Right lobe of liver (tissue), 6 donors: Measurements from ENCODE around the gene UHMK1. TPM values are rescaled to one million over a fixed set of nuclear protein-coding genes. Genes with fewer than 3 reads are reported as not detected.

Experiments used
- ATAC-seq, 4 donors: fragments of 200-7000 bp; cut with Tn5 transposase; one replicate each; pipeline ENCODE4 v1.9.1; 2020; ENCODE audit warnings: mild to moderate bottlenecking in 4 of 4, moderate library complexity in 4 of 4
- DNase-seq, 3 donors: peaks; one replicate each; pipeline ENCODE4 v3.0.0-alpha.2; 2020
- H3K27ac ChIP-seq, 3 donors: fragments of 200-600 bp; one replicate each; pipeline ENCODE4 v1.8.0; 2022
- H3K27me3 ChIP-seq, 2 donors: fragments of 200-600 bp; one replicate each; pipeline ENCODE4 v1.8.0; 2022
- H3K36me3 ChIP-seq, 4 donors: fragments of 200-600 bp; sonication (generic) in 1 of 4; one replicate each; pipeline versions ENCODE4 v1.5.1 to v1.8.0; 2017 to 2022; ENCODE audit warnings: control low read depth in 1 of 4
- H3K4me1 ChIP-seq, 4 donors: fragments of 200-600 bp; sonication (generic) in 1 of 4; one replicate each; pipeline versions ENCODE4 v1.5.1 to v1.8.0; 2017 to 2022; ENCODE audit warnings: control low read depth in 1 of 4
- H3K4me3 ChIP-seq, 3 donors: fragments of 200-600 bp; one replicate each; pipeline ENCODE4 v1.8.0; 2022
- H3K9me3 ChIP-seq, 4 donors: fragments of 200-600 bp; sonication (generic) in 1 of 4; one replicate each; pipeline versions ENCODE4 v1.5.1 to v1.8.0; 2017 to 2022; ENCODE audit warnings: control low read depth in 1 of 4
- POLR2A ChIP-seq: fragments of 450-650 bp; IDR thresholded peaks from one replicate; pipeline ENCODE4 v1.6.1; 2017; ENCODE audit warnings: antibody characterized with exemption, mild to moderate bottlenecking
- WGBS: methylation state at CpG from one replicate; pipeline ENCODE4 v1.1.6; 2018; ENCODE audit warnings: low coverage, low lambda C conversion rate; ENCODE audit not compliant: insufficient coverage; ENCODE audit errors: missing lambda C conversion rate; 5-methylcytosine and 5-hydroxymethylcytosine counted together
- intact Hi-C, 2 donors: fragments of 100-400 bp; cut with DNase I; formaldehyde crosslinking; loops; one replicate each; pipeline versions ENCODE4 v1.11.2 to v1.14.1; 2022
- total RNA-seq, 6 experiments: library from RNA; depleted of rRNA in 2 of 6; stranded (reverse); fragments of >200 nt in 2 of 6; fragmentation: NEBNext Ultra II Directional in 3 of 6; extraction: Animal tissue kit (Norgen Biotek cat#: 25700) in 3 of 6; gene quantifications; one replicate each; pipeline versions ENCODE4 v1.1.0 to v1.2.4, GENCODE V29; 2016 to 2023
- TF ChIP-seq, protein P1 (sequence below), 4 donors: fragments of 200-600 bp in 3 of 4; fragments of 450-650 bp in 1 of 4; IDR thresholded peaks; one replicate each; pipeline versions ENCODE4 v1.5.1 to v1.8.0; 2016 to 2022; ENCODE audit warnings: antibody characterized with exemption in 4 of 4, mild to moderate bottlenecking in 2 of 4
- donor health status: DM: no; HTN: yes; CAD: no.
- donor health status: DM: no; HTN: no; CAD: no.
- donor health status: DM: no; HTN: no; CAD: no.
- donor health status: DM: no; HTN: yes; CAD: no.
- donor health status: DM: no; HTN: yes; CAD: no.

Gene UHMK1
- total RNA-seq, 6 experiments from 2014 or later, result 28.8 to 51.6 (median 38.4) TPM

DNA sequence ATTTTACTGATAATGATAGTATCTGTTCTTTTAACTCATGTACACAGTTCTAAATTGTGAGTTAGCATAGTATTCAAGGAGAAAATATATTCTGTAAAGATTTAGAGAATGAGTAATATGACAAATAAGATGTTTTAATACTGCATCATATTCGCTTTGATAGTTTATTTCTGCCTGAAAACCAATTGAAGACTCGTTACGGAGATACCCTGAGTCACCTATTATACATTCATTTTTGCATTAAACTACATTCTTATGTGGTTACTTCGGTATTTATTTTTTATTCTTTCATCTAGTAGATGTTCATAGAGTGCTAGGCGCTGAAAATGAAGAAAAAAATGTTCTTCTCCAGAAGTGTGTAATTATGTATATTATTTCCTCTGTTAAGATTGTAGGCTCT, 5.3 kb downstream of the UHMK1 start:
- peaks cover 0 to 67% (median 15%) of the 10 kb centered on the region in 4 donors for H3K36me3 ChIP-seq
- intact Hi-C loops, result no loop called here
- no peak overlapping the region for H3K27ac ChIP-seq
- TF ChIP-seq, protein P1, sequence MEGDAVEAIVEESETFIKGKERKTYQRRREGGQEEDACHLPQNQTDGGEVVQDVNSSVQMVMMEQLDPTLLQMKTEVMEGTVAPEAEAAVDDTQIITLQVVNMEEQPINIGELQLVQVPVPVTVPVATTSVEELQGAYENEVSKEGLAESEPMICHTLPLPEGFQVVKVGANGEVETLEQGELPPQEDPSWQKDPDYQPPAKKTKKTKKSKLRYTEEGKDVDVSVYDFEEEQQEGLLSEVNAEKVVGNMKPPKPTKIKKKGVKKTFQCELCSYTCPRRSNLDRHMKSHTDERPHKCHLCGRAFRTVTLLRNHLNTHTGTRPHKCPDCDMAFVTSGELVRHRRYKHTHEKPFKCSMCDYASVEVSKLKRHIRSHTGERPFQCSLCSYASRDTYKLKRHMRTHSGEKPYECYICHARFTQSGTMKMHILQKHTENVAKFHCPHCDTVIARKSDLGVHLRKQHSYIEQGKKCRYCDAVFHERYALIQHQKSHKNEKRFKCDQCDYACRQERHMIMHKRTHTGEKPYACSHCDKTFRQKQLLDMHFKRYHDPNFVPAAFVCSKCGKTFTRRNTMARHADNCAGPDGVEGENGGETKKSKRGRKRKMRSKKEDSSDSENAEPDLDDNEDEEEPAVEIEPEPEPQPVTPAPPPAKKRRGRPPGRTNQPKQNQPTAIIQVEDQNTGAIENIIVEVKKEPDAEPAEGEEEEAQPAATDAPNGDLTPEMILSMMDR (IDR thresholded peaks at IDR 0.05), result no peak
- no peak for TF ChIP-seq POLR2A
- no peaks in the 10 kb centered on the region for H3K9me3 ChIP-seq
- no peak for ATAC-seq
- no peak for DNase-seq
- WGBS, result 97% methylated on average over 5 of the region's 5 CpGs
- peaks cover 0 to 16% (median 0%) of the 10 kb centered on the region in 4 donors for H3K4me1 ChIP-seq
- no peaks in the 10 kb centered on the region for H3K27me3 ChIP-seq
- no peak overlapping the region for H3K4me3 ChIP-seq

DNA sequence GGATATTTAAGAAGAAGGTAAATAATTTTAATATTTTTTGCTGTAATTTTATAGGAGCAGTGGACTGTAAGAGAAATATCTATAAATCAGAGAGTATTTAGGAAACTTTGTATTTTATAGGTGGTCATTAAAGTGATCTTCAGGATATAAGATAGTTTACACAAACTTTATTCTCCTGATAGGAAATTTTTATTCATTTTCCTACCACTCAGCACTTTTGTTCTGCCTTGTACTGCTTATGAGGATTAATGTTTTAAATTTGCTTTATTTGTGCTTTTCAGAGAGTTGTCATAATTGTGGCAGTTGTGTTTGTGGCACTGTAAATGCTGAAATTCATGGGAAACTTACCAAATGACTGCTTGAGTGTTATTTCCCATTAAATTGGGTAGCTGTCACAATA, 29.7 kb downstream of the UHMK1 start:
- Histone ChIP-seq H3K27me3 (no peaks in the 10 kb centered on the region), H3K27ac (no peak overlapping the region), H3K36me3 (peaks cover 0 to 36% (median 8%) of the 10 kb centered on the region in 4 donors), H3K4me3 (no peak overlapping the region), H3K4me1 (no peaks in the 10 kb centered on the region), H3K9me3 (no peaks in the 10 kb centered on the region)
- intact Hi-C loops, result no loop called here
- TF ChIP-seq, protein P1 (IDR thresholded peaks at IDR 0.05), result no peak
- no peak for TF ChIP-seq POLR2A
- no peak for ATAC-seq
- no peak for DNase-seq

DNA sequence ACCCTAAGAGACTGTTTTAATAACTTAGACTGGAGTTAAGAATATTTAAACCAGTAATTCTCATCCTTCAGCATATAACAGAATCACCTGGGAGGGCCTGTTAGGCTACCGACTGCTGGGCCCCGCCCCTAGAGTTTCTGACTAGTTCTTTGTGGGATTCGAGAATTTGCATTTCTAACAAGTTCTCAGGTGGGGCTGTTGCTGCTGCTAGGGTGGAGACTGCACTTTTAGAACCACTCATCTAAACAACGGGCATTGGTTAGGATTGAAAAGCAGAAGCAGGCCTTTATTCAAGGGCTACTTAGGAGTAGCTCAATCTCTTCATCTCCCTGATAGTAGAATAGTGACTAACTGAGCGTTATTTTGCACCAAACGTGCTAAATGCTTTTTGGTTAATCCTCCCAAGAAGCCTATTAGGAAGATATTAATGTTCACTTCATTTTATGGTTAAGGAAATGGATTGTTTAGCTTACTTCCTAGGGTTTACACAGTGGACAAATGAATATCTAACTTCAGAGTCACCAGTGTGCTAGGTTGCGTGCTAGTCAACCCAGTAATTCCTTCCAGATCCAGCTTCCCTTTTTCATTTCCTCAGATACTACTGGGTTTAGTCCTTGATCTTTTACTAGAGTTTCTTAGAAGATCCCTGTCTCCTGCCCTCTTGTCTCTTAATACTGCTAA, 32.8 kb downstream of the UHMK1 start:
- Histone ChIP-seq H3K4me3 (no peak overlapping the region), H3K9me3 (no peaks in the 10 kb centered on the region), H3K4me1 (no peaks in the 10 kb centered on the region), H3K27me3 (no peaks in the 10 kb centered on the region), H3K36me3 (peaks cover 0 to 8% (median 0%) of the 10 kb centered on the region in 4 donors), H3K27ac (no peak overlapping the region)
- WGBS, result 84% methylated on average over 7 of the region's 7 CpGs
- DNase-seq (no peak), ATAC-seq (no peak)
- TF ChIP-seq POLR2A, result no peak
- TF ChIP-seq, protein P1 (IDR thresholded peaks at IDR 0.05), result no peak
- intact Hi-C loops, result no loop called here

DNA sequence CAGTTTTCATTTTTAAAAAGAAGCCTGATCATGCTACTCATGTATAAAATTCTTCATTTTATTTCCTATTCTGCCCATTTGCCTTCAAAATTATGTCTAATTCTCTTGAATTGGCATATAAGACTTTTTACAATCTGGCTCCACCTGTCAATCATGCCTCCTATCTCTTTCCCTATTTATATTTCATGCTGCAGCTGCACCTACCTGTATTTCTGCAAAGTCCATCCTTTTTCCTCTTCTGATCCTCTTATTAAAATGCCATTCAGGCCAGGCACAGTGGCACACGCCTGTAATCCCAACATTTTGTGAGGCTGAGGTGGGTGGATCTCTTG, 33.3 kb downstream of the UHMK1 start:
- WGBS, result 100% methylated on average over 1 of the region's 1 CpG
- Histone ChIP-seq H3K27ac (no peak overlapping the region), H3K27me3 (no peaks in the 10 kb centered on the region), H3K4me3 (no peak overlapping the region), H3K9me3 (no peaks in the 10 kb centered on the region), H3K4me1 (no peaks in the 10 kb centered on the region), H3K36me3 (peaks cover 0 to 3% (median 0%) of the 10 kb centered on the region in 4 donors)
- ATAC-seq (no peak), DNase-seq (no peak)
- intact Hi-C loops, result no loop called here
- TF ChIP-seq POLR2A, result no peak
- TF ChIP-seq, protein P1 (IDR thresholded peaks at IDR 0.05), result no peak

DNA sequence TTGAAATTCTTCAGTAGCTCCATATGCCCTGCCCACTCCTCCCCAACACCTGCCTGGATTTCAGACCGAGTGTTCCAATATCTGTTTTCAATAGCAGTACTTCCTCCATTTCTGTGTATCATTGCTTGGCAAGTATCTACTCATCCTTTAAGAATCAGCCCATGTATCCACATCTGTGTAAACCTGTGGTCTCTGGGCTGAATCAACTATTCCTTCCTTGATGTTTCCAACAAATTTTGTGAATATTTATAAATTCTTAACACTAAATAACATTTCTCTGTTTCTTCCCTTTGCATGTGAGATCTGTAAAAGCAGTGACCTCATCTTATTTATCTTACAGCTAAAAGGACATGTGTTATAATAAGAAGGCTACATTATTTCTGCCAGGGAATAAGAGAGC, 37.9 kb downstream of the UHMK1 start:
- ATAC-seq, result no peak
- no peaks in the 10 kb centered on the region for H3K36me3 ChIP-seq
- no peak overlapping the region for H3K4me3 ChIP-seq
- H3K4me1 ChIP-seq, result no peaks in the 10 kb centered on the region
- no peak for TF ChIP-seq POLR2A
- TF ChIP-seq, protein P1 (IDR thresholded peaks at IDR 0.05), result no peak
- intact Hi-C loops, result no loop called here
- no peak overlapping the region for H3K27ac ChIP-seq
- no peaks in the 10 kb centered on the region for H3K9me3 ChIP-seq
- no peak for DNase-seq
- 57% methylated on average over 1 of the region's 1 CpG for WGBS
- no peaks in the 10 kb centered on the region for H3K27me3 ChIP-seq
